Colonic mucosa (tissue), 4 donors: ENCODE data around the gene NCKIPSD. TPM values are rescaled to one million over a fixed set of nuclear protein-coding genes. Genes with fewer than 3 reads are reported as not detected.

ENCODE experiments used
- DNase-seq: peaks from one replicate; pipeline ENCODE4 v3.0.0-alpha.2; 2020
- H3K27ac ChIP-seq: fragments of 200-600 bp; one replicate; pipeline ENCODE4 v1.8.0; 2021
- H3K27me3 ChIP-seq: fragments of 200-600 bp; one replicate; pipeline ENCODE4 v1.8.0; 2021
- H3K36me3 ChIP-seq: fragments of 200-600 bp; one replicate; pipeline ENCODE4 v1.8.0; 2021
- H3K4me1 ChIP-seq: fragments of 200-600 bp; one replicate; pipeline ENCODE4 v1.8.0; 2021; ENCODE audit warnings: mild to moderate bottlenecking
- H3K4me3 ChIP-seq: fragments of 200-600 bp; one replicate; pipeline ENCODE4 v1.8.0; 2021
- H3K9ac ChIP-seq, 2 donors: one replicate each; pipeline ENCODE4 v1.7.0; 2013; ENCODE audit warnings: control low read depth in 2 of 2, low read depth in 2 of 2, low read length in 2 of 2
- H3K9me3 ChIP-seq: fragments of 200-600 bp; one replicate; pipeline ENCODE4 v1.8.0; 2021
- intact Hi-C: fragments of 100-400 bp; cut with DNase I; formaldehyde crosslinking; loops from one replicate; pipeline ENCODE4 v1.14.1; 2022
- total RNA-seq, 2 donors: library from RNA; stranded (reverse); fragmentation: NEBNext Ultra II Directional in 1 of 2; extraction: Animal tissue kit (Norgen Biotek cat#: 25700) in 1 of 2; gene quantifications; one replicate each; pipeline ENCODE4 v1.2.1, GENCODE V29; 2021
- TF ChIP-seq, protein P1 (sequence below): fragments of 200-600 bp; IDR thresholded peaks from one replicate; pipeline ENCODE4 v1.8.0; 2022; ENCODE audit warnings: antibody characterized with exemption, mild to moderate bottlenecking
- donor health status: healthy.
- donor health status: DM: no; HTN: no; CAD: no.
- donor health status: DM: no; HTN: no; CAD: no.

NCKIPSD gene
- total RNA-seq, 2 donors from 2014 or later = 24.3 to 29.7 TPM

DNA sequence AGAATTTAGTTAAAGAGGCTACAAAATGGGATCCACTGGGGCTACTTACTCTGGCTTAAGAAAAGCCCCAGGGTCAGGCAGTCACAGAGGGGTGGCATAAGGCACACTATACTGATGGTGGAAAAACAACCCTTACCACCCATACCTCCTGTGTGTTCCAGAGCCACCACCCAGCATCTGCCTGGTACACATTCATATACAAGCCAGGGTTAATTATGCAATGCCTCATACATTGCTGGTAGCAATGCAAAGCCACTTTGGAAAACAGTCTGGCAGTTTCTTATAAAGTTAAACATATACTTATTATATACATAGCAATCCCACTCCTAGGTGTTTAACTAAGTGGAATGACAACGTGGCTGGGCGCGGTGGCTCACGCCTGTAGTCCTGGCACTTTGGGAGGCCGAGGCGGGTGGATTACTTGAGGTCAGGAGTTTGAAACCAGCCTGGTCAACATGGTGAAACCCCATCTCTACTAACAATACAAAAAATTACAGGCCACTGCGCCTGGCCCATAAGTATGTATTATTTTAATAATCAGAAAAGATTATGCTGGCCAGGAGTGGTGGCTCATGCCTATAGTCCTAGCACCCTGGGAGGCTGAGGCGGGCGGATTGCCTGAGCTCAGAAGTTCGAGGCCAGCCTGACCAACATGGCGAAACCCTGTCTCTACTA, 15.2 kb upstream of the NCKIPSD start:
- intact Hi-C loops = no loop called here
- Histone ChIP-seq H3K9ac (no peak overlapping the region), H3K4me3 (no peak overlapping the region), H3K27ac (no peak overlapping the region), H3K9me3 (no peaks in the 10 kb centered on the region), H3K36me3 (peaks cover 4% of the 10 kb centered on the region), H3K27me3 (no peaks in the 10 kb centered on the region), H3K4me1 (peaks cover 12% of the 10 kb centered on the region)
- TF ChIP-seq, protein P1, sequence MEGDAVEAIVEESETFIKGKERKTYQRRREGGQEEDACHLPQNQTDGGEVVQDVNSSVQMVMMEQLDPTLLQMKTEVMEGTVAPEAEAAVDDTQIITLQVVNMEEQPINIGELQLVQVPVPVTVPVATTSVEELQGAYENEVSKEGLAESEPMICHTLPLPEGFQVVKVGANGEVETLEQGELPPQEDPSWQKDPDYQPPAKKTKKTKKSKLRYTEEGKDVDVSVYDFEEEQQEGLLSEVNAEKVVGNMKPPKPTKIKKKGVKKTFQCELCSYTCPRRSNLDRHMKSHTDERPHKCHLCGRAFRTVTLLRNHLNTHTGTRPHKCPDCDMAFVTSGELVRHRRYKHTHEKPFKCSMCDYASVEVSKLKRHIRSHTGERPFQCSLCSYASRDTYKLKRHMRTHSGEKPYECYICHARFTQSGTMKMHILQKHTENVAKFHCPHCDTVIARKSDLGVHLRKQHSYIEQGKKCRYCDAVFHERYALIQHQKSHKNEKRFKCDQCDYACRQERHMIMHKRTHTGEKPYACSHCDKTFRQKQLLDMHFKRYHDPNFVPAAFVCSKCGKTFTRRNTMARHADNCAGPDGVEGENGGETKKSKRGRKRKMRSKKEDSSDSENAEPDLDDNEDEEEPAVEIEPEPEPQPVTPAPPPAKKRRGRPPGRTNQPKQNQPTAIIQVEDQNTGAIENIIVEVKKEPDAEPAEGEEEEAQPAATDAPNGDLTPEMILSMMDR = no peak
- no peak for DNase-seq

DNA sequence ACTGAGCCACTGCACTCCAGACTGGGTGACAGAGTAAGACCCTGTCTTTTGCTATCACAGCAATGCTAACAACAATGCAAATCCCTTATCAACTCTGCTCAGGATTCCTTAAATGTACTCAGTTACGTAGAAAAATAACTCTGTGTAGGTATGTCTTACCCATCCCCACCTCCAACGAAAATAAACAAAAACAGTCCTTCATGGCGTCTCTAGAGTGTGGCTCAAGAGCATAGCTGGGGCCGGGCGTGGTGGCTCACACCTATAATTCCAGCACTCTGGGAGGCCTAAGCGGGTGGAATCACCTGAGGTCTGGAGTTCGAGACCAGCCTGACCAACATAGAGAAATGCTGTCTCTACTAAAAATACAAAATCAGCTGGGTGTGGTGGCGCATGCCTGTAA, 13.2 kb upstream of the NCKIPSD start:
- TF ChIP-seq, protein P1 = no peak
- Histone ChIP-seq H3K4me1 (peaks cover 12% of the 10 kb centered on the region), H3K9ac (no peak overlapping the region), H3K9me3 (no peaks in the 10 kb centered on the region), H3K27ac (no peak overlapping the region), H3K27me3 (no peaks in the 10 kb centered on the region), H3K36me3 (peaks cover 13% of the 10 kb centered on the region), H3K4me3 (no peak overlapping the region)
- DNase-seq = no peak
- intact Hi-C loops = no loop called here

DNA sequence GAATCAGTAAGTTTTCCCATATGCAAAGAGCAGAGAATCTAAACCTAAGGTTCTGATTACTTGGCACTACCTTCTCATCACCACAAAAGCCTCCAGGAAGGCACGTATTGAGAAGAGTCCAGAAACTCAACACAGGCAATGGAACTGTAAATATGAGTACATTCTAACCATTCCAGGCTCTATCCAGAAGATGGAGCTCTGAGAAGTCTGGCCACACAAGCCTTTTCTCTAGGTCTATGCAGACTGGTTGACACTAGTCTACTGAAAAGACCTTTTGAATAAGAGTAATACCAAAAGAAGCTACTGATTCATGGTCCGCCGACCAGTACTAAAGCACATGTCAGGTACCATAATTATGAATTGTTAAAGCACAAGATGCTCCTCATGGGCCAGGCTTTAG, 12.2 kb upstream of the NCKIPSD start:
- peaks cover 12% of the 10 kb centered on the region for H3K4me1 ChIP-seq
- no peak overlapping the region for H3K27ac ChIP-seq
- H3K4me3 ChIP-seq = no peak overlapping the region
- TF ChIP-seq, protein P1 = no peak
- H3K36me3 ChIP-seq = peaks cover 13% of the 10 kb centered on the region
- H3K9me3 ChIP-seq = no peaks in the 10 kb centered on the region
- no peak for DNase-seq
- intact Hi-C loops = no loop called here
- H3K27me3 ChIP-seq = no peaks in the 10 kb centered on the region
- H3K9ac ChIP-seq = no peak overlapping the region

DNA sequence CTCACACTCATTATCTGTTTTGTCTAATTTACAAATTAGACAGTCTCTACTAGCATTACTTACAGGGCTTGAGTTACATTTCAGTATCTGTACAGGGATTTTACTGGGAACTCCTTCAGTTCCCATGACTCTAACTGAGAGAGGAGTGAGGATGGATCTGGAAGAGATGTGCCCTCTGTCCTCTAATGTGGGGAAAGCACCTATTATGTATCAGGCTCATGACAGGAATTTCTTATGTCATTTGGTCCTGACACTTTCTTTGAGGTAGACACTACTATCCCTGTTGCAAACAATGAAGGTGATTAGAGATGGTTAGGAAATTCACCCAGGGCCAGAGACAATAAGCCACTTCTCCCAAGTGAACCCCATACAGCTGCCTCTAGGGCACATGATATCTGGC, 10.9 kb upstream of the NCKIPSD start:
- no peak for DNase-seq
- Histone ChIP-seq H3K9me3 (no peaks in the 10 kb centered on the region), H3K27ac (no peak overlapping the region), H3K36me3 (peaks cover 19% of the 10 kb centered on the region), H3K9ac (no peak overlapping the region), H3K4me1 (peaks cover 8% of the 10 kb centered on the region), H3K27me3 (no peaks in the 10 kb centered on the region), H3K4me3 (no peak overlapping the region)
- intact Hi-C loops = no loop called here
- TF ChIP-seq, protein P1 = no peak

DNA sequence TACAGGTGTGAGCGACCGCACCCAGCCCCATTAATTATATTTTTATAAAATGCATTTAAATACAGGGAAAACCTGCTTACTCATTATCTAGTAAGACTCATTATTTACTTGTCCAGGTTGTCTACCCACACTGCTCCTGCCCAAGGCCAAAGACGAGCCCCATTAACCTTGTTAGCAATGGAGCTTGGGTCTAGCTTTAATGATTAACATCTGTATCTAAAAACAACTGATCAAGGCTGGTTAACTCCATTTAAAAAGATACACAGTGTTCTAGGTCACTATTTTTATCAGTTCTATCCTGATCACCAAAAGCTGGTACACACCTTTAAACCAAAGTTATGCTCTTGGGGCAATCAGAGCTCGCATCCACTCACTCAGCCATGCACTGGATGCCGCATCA, 10.4 kb upstream of the NCKIPSD start:
- intact Hi-C loops = no loop called here
- peaks cover 5% of the 10 kb centered on the region for H3K4me1 ChIP-seq
- no peaks in the 10 kb centered on the region for H3K9me3 ChIP-seq
- no peak overlapping the region for H3K4me3 ChIP-seq
- H3K27ac ChIP-seq = no peak overlapping the region
- no peaks in the 10 kb centered on the region for H3K27me3 ChIP-seq
- H3K9ac ChIP-seq = no peak overlapping the region
- H3K36me3 ChIP-seq = peaks cover 19% of the 10 kb centered on the region
- DNase-seq = no peak
- TF ChIP-seq, protein P1 = no peak
